Cardiac muscle cell (in vitro differentiated cells and primary cell): ENCODE measurements around the gene REXO4. TPM values are rescaled to one million over a fixed set of nuclear protein-coding genes. Genes with fewer than 3 reads are reported as not detected.

Source experiments
- DNase-seq, 2 donors: peaks; one replicate each; pipeline versions ENCODE4 v3.0.0 to v3.0.0-alpha.2; 2010 to 2017; ENCODE audit warnings: low read depth in 1 of 2, low spot score in 1 of 2
- H3K27ac ChIP-seq: fragments of 200-600 bp; sonication (generic); 2 replicates; pipeline ENCODE4 v1.5.1; 2016
- H3K27me3 ChIP-seq: fragments of 200-600 bp; sonication (generic); 2 replicates; pipeline ENCODE4 v1.6.0; 2016; ENCODE audit warnings: control low read depth
- H3K36me3 ChIP-seq: fragments of 200-600 bp; sonication (generic); 2 replicates; pipeline ENCODE4 v1.5.1; 2016; ENCODE audit warnings: control low read depth
- H3K4me1 ChIP-seq: fragments of 200-600 bp; sonication (generic); 2 replicates; pipeline ENCODE4 v1.8.1; 2017; ENCODE audit warnings: low read depth, mild to moderate bottlenecking, mixed run types
- H3K4me3 ChIP-seq: fragments of 200-600 bp; sonication (generic); 2 replicates; pipeline ENCODE4 v1.5.1; 2016; ENCODE audit warnings: mild to moderate bottlenecking
- H3K9me3 ChIP-seq: fragments of 200-600 bp; sonication (generic); 2 replicates; pipeline ENCODE4 v1.5.1; 2017; ENCODE audit warnings: low read depth, mild to moderate bottlenecking, control low read depth
- polyA plus RNA-seq: library from polyadenylated mRNA; unstranded; fragments of >200 nt; fragmentation: Nextera tagmentation; extraction: Ambion mirVana; gene quantifications from 2 replicates; pipeline ENCODE4 v1.2.1, GENCODE V29; 2016
- total RNA-seq: library from RNA; depleted of rRNA; stranded (reverse); fragments of >200 nt; gene quantifications from 2 replicates; pipeline ENCODE4 v1.2.3, GENCODE V29; 2016
- TF ChIP-seq, protein P1 (sequence below): IDR thresholded peaks from 2 replicates; pipeline ENCODE4 v1.5.1; 2012; ENCODE audit warnings: low read depth, mild to moderate bottlenecking, low read length

The REXO4 gene
- total and polyA plus RNA-seq, 2 experiments from 2014 or later, result 27.1 to 50.2 TPM

DNA sequence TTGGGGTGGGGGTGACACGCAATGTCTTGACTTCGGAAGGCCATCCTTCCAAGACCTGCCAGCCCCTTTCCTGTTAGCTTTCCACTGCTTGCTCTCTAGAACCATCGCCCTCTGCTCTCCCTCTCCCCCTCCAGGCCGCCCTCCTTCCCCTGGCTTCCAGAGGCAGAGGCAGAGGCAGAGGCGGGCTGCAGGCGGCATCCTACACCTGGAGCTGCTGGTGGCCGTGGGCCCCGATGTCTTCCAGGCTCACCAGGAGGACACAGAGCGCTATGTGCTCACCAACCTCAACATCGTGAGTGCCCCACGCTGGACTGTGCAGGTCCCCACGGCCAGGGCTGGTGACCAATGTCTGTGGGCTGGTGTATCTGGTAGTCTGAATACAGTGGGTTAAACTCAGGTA, 6.4 kb upstream of the REXO4 start:
- Histone ChIP-seq H3K27ac (no peak overlapping the region), H3K36me3 (peaks cover 3% of the 10 kb centered on the region), H3K27me3 (peaks cover 4% of the 10 kb centered on the region), H3K4me3 (no peak overlapping the region), H3K9me3 (no peaks in the 10 kb centered on the region), H3K4me1 (no peaks in the 10 kb centered on the region)
- DNase-seq, result no peak
- TF ChIP-seq, protein P1, sequence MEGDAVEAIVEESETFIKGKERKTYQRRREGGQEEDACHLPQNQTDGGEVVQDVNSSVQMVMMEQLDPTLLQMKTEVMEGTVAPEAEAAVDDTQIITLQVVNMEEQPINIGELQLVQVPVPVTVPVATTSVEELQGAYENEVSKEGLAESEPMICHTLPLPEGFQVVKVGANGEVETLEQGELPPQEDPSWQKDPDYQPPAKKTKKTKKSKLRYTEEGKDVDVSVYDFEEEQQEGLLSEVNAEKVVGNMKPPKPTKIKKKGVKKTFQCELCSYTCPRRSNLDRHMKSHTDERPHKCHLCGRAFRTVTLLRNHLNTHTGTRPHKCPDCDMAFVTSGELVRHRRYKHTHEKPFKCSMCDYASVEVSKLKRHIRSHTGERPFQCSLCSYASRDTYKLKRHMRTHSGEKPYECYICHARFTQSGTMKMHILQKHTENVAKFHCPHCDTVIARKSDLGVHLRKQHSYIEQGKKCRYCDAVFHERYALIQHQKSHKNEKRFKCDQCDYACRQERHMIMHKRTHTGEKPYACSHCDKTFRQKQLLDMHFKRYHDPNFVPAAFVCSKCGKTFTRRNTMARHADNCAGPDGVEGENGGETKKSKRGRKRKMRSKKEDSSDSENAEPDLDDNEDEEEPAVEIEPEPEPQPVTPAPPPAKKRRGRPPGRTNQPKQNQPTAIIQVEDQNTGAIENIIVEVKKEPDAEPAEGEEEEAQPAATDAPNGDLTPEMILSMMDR, result no peak

DNA sequence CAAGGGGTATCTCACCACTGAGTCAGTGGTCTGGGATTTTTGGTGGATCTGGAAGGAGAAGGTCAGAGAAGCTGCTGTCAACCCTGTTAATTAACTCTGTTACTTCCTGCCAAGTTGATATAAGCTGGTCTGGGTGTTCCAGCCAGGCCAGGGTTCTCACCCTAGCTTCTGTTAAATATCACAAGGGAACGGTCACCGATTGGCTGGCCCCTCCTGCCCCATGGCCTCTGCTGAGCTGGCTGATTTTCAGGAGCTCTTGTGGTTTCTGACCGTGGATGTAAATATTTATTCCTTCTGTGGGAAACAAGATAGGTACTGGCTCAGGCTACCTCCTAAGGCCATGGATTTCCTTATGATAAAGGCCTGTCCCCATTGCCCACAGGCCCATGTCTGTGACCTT, 5.4 kb upstream of the REXO4 start:
- peaks cover 3% of the 10 kb centered on the region for H3K36me3 ChIP-seq
- peaks cover 5% of the 10 kb centered on the region for H3K4me1 ChIP-seq
- DNase-seq, result peak in 1 of 2 donors; percentile 30
- no peak overlapping the region for H3K27ac ChIP-seq
- TF ChIP-seq, protein P1, result no peak
- H3K27me3 ChIP-seq, result peaks cover 3% of the 10 kb centered on the region
- H3K9me3 ChIP-seq, result no peaks in the 10 kb centered on the region
- no peak overlapping the region for H3K4me3 ChIP-seq

GRCh38 chr9:133421615-133422542, 4.1 kb upstream of the REXO4 start, which contains the start of gene ADAMTS13:
Gene ADAMTS13, plus strand, starts transcription at chr9:133422367. Its CDS starts 77 bp downstream, at chr9:133422444.
- TF ChIP-seq, protein P1, result peak; percentile 7
- Histone ChIP-seq H3K36me3 (peaks cover 3% of the 10 kb centered on the region), H3K4me1 (peaks cover 5% of the 10 kb centered on the region), H3K9me3 (no peaks in the 10 kb centered on the region), H3K27ac (no peak within 1 kb of the TSS), H3K27me3 (no peaks in the 10 kb centered on the region), H3K4me3 (no peak within 1 kb of the TSS)
- DNase-seq, result no peak

DNA sequence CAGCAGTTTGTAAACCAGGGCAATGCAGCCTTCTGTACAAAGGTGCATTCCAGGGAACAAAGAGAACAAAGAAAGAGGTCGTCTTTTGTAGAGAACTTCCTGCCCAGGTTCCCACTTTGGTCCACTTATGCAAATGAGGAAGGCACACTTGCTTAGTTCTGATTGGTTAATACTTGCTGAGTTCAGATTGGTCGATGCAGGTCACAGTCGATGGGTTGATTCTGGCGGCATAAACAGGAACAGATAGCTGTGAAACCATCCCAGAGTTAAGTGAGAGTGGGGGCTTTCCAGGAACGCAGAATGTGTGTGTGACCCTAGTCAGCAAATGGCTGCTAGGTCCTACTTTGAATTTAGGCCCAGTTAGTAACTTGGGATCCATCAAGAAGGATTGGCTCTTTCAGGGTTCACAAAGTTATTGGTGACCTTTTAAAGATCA, 2.6 kb upstream of the REXO4 start:
- Histone ChIP-seq H3K27me3 (no peaks in the 10 kb centered on the region), H3K9me3 (no peaks in the 10 kb centered on the region), H3K4me3 (no peak overlapping the region), H3K36me3 (no peaks in the 10 kb centered on the region), H3K4me1 (peaks cover 5% of the 10 kb centered on the region), H3K27ac (no peak overlapping the region)
- TF ChIP-seq, protein P1, result no peak
- DNase-seq, result no peak

DNA sequence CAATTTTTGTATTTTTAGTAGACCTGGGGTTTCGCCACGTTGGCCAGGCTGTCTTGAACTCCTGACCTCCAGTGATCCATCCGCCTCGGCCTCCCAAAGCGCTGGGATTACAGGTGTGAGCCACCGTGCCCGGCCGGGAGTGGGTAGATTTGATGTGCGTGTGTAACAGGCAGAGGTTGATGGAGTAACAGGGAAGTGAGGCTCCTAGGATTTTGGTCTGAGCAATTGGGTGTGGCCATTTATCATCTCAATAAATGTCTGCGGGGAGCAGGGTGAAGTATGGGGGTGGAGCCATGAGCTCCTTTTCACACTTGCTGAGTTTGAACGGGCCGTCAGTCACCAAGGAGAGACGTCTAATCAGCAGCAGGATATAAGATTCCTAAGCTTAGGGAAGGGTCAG, 1.2 kb upstream of the REXO4 start:
- TF ChIP-seq, protein P1, result no peak
- H3K4me1 ChIP-seq, result peaks cover 5% of the 10 kb centered on the region
- no peaks in the 10 kb centered on the region for H3K36me3 ChIP-seq
- no peaks in the 10 kb centered on the region for H3K9me3 ChIP-seq
- no peak for DNase-seq
- H3K4me3 ChIP-seq, result peak overlapping the region; percentile 88
- no peak overlapping the region for H3K27ac ChIP-seq
- H3K27me3 ChIP-seq, result no peaks in the 10 kb centered on the region
